T-helper 17 cell (primary cell): ENCODE results near the gene GABRG3. TPM values are rescaled to one million over a fixed set of nuclear protein-coding genes. Genes with fewer than 3 reads are reported as not detected.

Experiments
- ATAC-seq: fragments of 150-1000 bp; cut with Tn5 transposase; 2 replicates; pipeline ENCODE4 v1.10.0; 2021; ENCODE audit warnings: mild to moderate bottlenecking, moderate library complexity
- DNase-seq, 3 donors: peaks; one replicate each; pipeline versions ENCODE4 v3.0.0 to v3.0.0-alpha.2; 2020 to 2021
- H3K9me3 ChIP-seq: one replicate; pipeline ENCODE4 v1.7.0; 2013; ENCODE audit warnings: low read length, mild to moderate bottlenecking; ENCODE audit not compliant: control insufficient read depth, poor library complexity, severe bottlenecking
- H3K27ac Mint-ChIP-seq: one replicate; pipeline ENCODE4 v1.8.0; 2022; ENCODE audit warnings: mild to moderate bottlenecking, moderate library complexity, mixed read lengths
- H3K27me3 Mint-ChIP-seq: one replicate; pipeline ENCODE4 v1.8.0; 2022; ENCODE audit warnings: mixed read lengths
- H3K36me3 Mint-ChIP-seq: one replicate; pipeline ENCODE4 v1.8.0; 2022; ENCODE audit warnings: low read depth, mixed read lengths
- H3K4me1 Mint-ChIP-seq: one replicate; pipeline ENCODE4 v1.8.0; 2022; ENCODE audit warnings: mild to moderate bottlenecking, mixed read lengths
- H3K4me3 Mint-ChIP-seq: one replicate; pipeline ENCODE4 v1.8.0; 2022; ENCODE audit warnings: mild to moderate bottlenecking, moderate library complexity, mixed read lengths
- total RNA-seq, 4 donors: library from RNA in 2 of 4; stranded (reverse) in 2 of 4; gene quantifications; one replicate each; pipeline ENCODE4 v1.2.3 and lab custom pipeline; 2022 to 2026

GABRG3 gene
- total RNA-seq, 2 donors from 2014 or later: not detected

GRCh38 chr15:27422997-27423396 is 452.0 kb downstream of the GABRG3 start:
- H3K27me3 Mint-ChIP-seq: no peaks in the 10 kb centered on the region
- no peaks in the 10 kb centered on the region for H3K4me1 Mint-ChIP-seq
- no peaks in the 10 kb centered on the region for H3K9me3 ChIP-seq
- no peak overlapping the region for H3K4me3 Mint-ChIP-seq
- H3K27ac Mint-ChIP-seq: no peak overlapping the region
- DNase-seq (no peak), ATAC-seq (no peak)
- H3K36me3 Mint-ChIP-seq: no peaks in the 10 kb centered on the region

- no peaks in the 10 kb centered on the region for H3K36me3 Mint-ChIP-seq
- H3K4me3 Mint-ChIP-seq: no peak overlapping the region
- no peaks in the 10 kb centered on the region for H3K9me3 ChIP-seq
- DNase-seq: no peak
- H3K4me1 Mint-ChIP-seq: no peaks in the 10 kb centered on the region
- no peaks in the 10 kb centered on the region for H3K27me3 Mint-ChIP-seq
- no peak overlapping the region for H3K27ac Mint-ChIP-seq
- ATAC-seq: no peak
Measured at GRCh38 chr15:27426805-27427204, 455.8 kb downstream of the GABRG3 start.

- DNase-seq: no peak
- H3K27me3 Mint-ChIP-seq: no peaks in the 10 kb centered on the region
- no peak for ATAC-seq
- H3K4me1 Mint-ChIP-seq: no peaks in the 10 kb centered on the region
- no peaks in the 10 kb centered on the region for H3K36me3 Mint-ChIP-seq
- H3K9me3 ChIP-seq: no peaks in the 10 kb centered on the region
- no peak overlapping the region for H3K27ac Mint-ChIP-seq
- H3K4me3 Mint-ChIP-seq: no peak overlapping the region
Measured at GRCh38 chr15:27427276-27427675, 456.3 kb downstream of the GABRG3 start.

GRCh38 chr15:27428151-27428550 is 457.2 kb downstream of the GABRG3 start:
- Mint-ChIP-seq H3K27ac (no peak overlapping the region), H3K4me1 (no peaks in the 10 kb centered on the region), H3K4me3 (no peak overlapping the region), H3K27me3 (no peaks in the 10 kb centered on the region), H3K36me3 (no peaks in the 10 kb centered on the region)
- no peak for ATAC-seq
- H3K9me3 ChIP-seq: no peaks in the 10 kb centered on the region
- DNase-seq: no peak

- Mint-ChIP-seq H3K4me3 (no peak overlapping the region), H3K4me1 (no peaks in the 10 kb centered on the region), H3K27me3 (no peaks in the 10 kb centered on the region)
Measured at GRCh38 chr15:27429577-27429976, 458.6 kb downstream of the GABRG3 start.

GRCh38 chr15:27433604-27434003 is 462.6 kb downstream of the GABRG3 start:
- DNase-seq (no peak), ATAC-seq (no peak)
- Mint-ChIP-seq H3K27me3 (no peaks in the 10 kb centered on the region), H3K27ac (no peak overlapping the region), H3K36me3 (no peaks in the 10 kb centered on the region), H3K4me3 (no peak overlapping the region), H3K4me1 (no peaks in the 10 kb centered on the region)
- no peaks in the 10 kb centered on the region for H3K9me3 ChIP-seq

More at GRCh38 chr15:27429577-27429976, 458.6 kb downstream of the GABRG3 start:
- Mint-ChIP-seq H3K27ac (no peak overlapping the region), H3K36me3 (no peaks in the 10 kb centered on the region)
- no peak for DNase-seq
- ATAC-seq: no peak
- H3K9me3 ChIP-seq: no peaks in the 10 kb centered on the region

GRCh38 chr15:27438403-27439375 is 467.7 kb downstream of the GABRG3 start:
- no peaks in the 10 kb centered on the region for H3K9me3 ChIP-seq
- no peak overlapping the region for H3K27ac Mint-ChIP-seq
- DNase-seq (no peak), ATAC-seq (no peak)
- H3K4me3 Mint-ChIP-seq: no peak overlapping the region
- H3K4me1 Mint-ChIP-seq: no peaks in the 10 kb centered on the region
- no peaks in the 10 kb centered on the region for H3K27me3 Mint-ChIP-seq
- no peaks in the 10 kb centered on the region for H3K36me3 Mint-ChIP-seq

GRCh38 chr15:27441120-27441519 is 470.1 kb downstream of the GABRG3 start:
- Mint-ChIP-seq H3K27me3 (no peaks in the 10 kb centered on the region), H3K36me3 (no peaks in the 10 kb centered on the region), H3K4me1 (no peaks in the 10 kb centered on the region), H3K27ac (no peak overlapping the region), H3K4me3 (no peak overlapping the region)
- H3K9me3 ChIP-seq: no peaks in the 10 kb centered on the region
- DNase-seq (no peak), ATAC-seq (no peak)

- H3K27me3 Mint-ChIP-seq: no peaks in the 10 kb centered on the region
- H3K4me1 Mint-ChIP-seq: no peaks in the 10 kb centered on the region
- H3K9me3 ChIP-seq: no peaks in the 10 kb centered on the region
- H3K36me3 Mint-ChIP-seq: no peaks in the 10 kb centered on the region
- ATAC-seq: no peak
- no peak for DNase-seq
- H3K4me3 Mint-ChIP-seq: no peak overlapping the region
- H3K27ac Mint-ChIP-seq: no peak overlapping the region
Measured at GRCh38 chr15:27448234-27448633, 477.3 kb downstream of the GABRG3 start.

- DNase-seq (no peak), ATAC-seq (no peak)
- H3K27ac Mint-ChIP-seq: no peak overlapping the region
- H3K9me3 ChIP-seq: no peaks in the 10 kb centered on the region
- H3K27me3 Mint-ChIP-seq: no peaks in the 10 kb centered on the region
- H3K36me3 Mint-ChIP-seq: no peaks in the 10 kb centered on the region
- H3K4me1 Mint-ChIP-seq: no peaks in the 10 kb centered on the region
- no peak overlapping the region for H3K4me3 Mint-ChIP-seq
Measured at GRCh38 chr15:27448986-27449385, 478.0 kb downstream of the GABRG3 start.

GRCh38 chr15:27449941-27450340 is 479.0 kb downstream of the GABRG3 start:
- Mint-ChIP-seq H3K36me3 (no peaks in the 10 kb centered on the region), H3K4me3 (no peak overlapping the region), H3K27me3 (no peaks in the 10 kb centered on the region), H3K27ac (no peak overlapping the region), H3K4me1 (no peaks in the 10 kb centered on the region)
- no peak for ATAC-seq
- no peaks in the 10 kb centered on the region for H3K9me3 ChIP-seq
- DNase-seq: no peak

GRCh38 chr15:27454281-27455075 is 483.5 kb downstream of the GABRG3 start:
- H3K36me3 Mint-ChIP-seq: no peaks in the 10 kb centered on the region
- H3K27me3 Mint-ChIP-seq: no peaks in the 10 kb centered on the region
- H3K4me3 Mint-ChIP-seq: no peak overlapping the region
- no peaks in the 10 kb centered on the region for H3K9me3 ChIP-seq
- H3K27ac Mint-ChIP-seq: no peak overlapping the region
- no peaks in the 10 kb centered on the region for H3K4me1 Mint-ChIP-seq
- ATAC-seq (no peak), DNase-seq (no peak)

GRCh38 chr15:27456807-27457206 is 485.8 kb downstream of the GABRG3 start:
- H3K9me3 ChIP-seq: no peaks in the 10 kb centered on the region
- H3K4me1 Mint-ChIP-seq: no peaks in the 10 kb centered on the region
- H3K27ac Mint-ChIP-seq: no peak overlapping the region
- DNase-seq (no peak), ATAC-seq (no peak)
- H3K27me3 Mint-ChIP-seq: no peaks in the 10 kb centered on the region
- no peak overlapping the region for H3K4me3 Mint-ChIP-seq
- H3K36me3 Mint-ChIP-seq: no peaks in the 10 kb centered on the region
